ENCODE data around the gene UPP1.
A peak's percentile ranks its signal among the peaks of the same experiment; 100 is the strongest.
"Not testable (repeated sequence)": the region's sequence is repeated elsewhere in the genome, so short reads cannot be mapped to it uniquely, and the experiment has no call there.

Gene UPP1

GRCh38 chr7:48112401-48113165 lies 23.5 kb downstream of the UPP1 start:
- DNase-seq, result no peak

- no peak for DNase-seq
Observed at GRCh38 chr7:48113275-48113674, 24.2 kb downstream of the UPP1 start.

- DNase-seq, result no peak
Observed at GRCh38 chr7:48114115-48114514, 25.1 kb downstream of the UPP1 start.

- no peak for DNase-seq
Observed at GRCh38 chr7:48114589-48114988, 25.5 kb downstream of the UPP1 start.

GRCh38 chr7:48116043-48116442 lies 27.0 kb downstream of the UPP1 start:
- DNase-seq, result no peak

- no peak for DNase-seq
Observed at GRCh38 chr7:48118041-48118440, 29.0 kb downstream of the UPP1 start.

GRCh38 chr7:48120536-48120935 lies 31.5 kb downstream of the UPP1 start:
- DNase-seq, result not testable (repeated sequence)

GRCh38 chr7:48126037-48126436 lies 37.0 kb downstream of the UPP1 start:
- no peak for DNase-seq

GRCh38 chr7:48130658-48131108 lies 41.6 kb downstream of the UPP1 start:
- DNase-seq, result no peak

- DNase-seq, result no peak
Observed at GRCh38 chr7:48132792-48133191, 43.7 kb downstream of the UPP1 start.

- no peak for DNase-seq
Observed at GRCh38 chr7:48139459-48139858, 50.4 kb downstream of the UPP1 start.

GRCh38 chr7:48140001-48140681 lies 51.1 kb downstream of the UPP1 start:
- no peak for DNase-seq

- DNase-seq, result no peak
Observed at GRCh38 chr7:48141521-48141920, 52.5 kb downstream of the UPP1 start.

- DNase-seq, result no peak
Observed at GRCh38 chr7:48144291-48144768, 55.3 kb downstream of the UPP1 start.

- DNase-seq, result no peak
Observed at GRCh38 chr7:48147078-48147591, 58.1 kb downstream of the UPP1 start.

- not testable (repeated sequence) for DNase-seq
Observed at GRCh38 chr7:48147690-48148089, 58.6 kb downstream of the UPP1 start.

GRCh38 chr7:48148311-48148710 lies 59.2 kb downstream of the UPP1 start:
- no peak for DNase-seq

- DNase-seq, result no peak
Observed at GRCh38 chr7:48149058-48149457, 60.0 kb downstream of the UPP1 start.

GRCh38 chr7:48150086-48150485 lies 61.0 kb downstream of the UPP1 start:
- DNase-seq, result no peak

- peak; percentile 44 for DNase-seq
Observed at GRCh38 chr7:48154792-48155413, 65.8 kb downstream of the UPP1 start.
